ENCODE data around the gene SH3BP4.
A peak's percentile ranks its signal among the peaks of the same experiment; 100 is the strongest.
"Not testable (repeated sequence)": the region's sequence is repeated elsewhere in the genome, so short reads cannot be mapped to it uniquely, and the experiment has no call there.

SH3BP4 gene

DNA sequence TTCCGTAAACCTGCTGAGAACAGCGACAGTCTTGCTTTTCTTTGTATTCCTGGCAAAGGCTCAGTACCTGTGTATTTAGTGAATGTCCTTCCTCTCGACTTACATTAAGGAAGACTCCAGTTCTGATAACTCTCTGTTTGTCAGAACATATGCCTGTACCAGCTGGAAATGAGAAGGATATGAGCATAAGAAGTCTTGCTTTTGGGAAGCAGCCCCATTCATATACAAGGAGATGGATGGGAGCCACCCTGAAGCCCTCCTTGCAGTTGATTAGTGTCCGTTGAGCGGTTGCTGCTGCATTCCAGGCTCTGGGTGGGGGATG, 59.8 kb downstream of the SH3BP4 start:
- DNase-seq (ENCODE audit: low read depth in 1 of 2, low spot score in 1 of 2) = no peak
- no peak for TF ChIP-seq JUND (IDR thresholded peaks at IDR 0.05; ENCODE audit: low read depth)
- in situ Hi-C loops (cut with HindIII; ENCODE audit: low pct_unique_long_range_greater_than_20kb, low sequenced_read_pairs) = no loop called here

DNA sequence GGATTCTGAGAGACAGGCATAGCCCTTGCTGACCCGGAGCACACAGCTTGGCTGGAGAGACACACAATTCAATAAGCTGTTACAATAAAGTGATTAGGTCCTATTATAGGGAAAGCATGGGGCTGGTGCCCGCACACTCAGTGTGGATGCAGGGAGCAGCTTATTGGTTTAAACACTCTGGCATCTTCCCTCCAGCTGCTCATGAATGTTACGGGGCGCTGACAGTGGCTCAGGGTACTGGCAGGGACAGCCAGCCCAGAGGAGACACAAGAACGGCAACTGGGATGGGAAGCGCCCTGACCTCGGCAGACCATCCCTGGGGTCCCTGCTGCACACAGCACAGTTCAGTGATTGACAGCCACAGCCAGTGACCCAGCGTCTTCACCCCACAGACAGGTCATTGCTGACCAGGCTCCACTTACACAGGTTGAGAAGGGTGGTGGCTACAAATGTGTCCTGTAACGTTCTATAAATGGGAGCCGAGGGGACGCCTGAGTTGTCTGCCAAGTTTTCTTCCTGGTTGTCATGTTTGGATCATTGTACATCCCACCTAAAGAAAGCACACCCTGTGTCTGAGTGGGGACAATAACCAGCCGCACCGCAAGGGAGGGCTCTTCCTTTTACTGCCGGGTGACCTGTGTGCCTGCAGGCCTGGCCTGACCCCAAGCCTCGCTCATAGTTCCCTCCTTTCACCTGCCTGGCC, 60.3 kb downstream of the SH3BP4 start:
- no peak for DNase-seq (ENCODE audit: low read depth in 1 of 2, low spot score in 1 of 2)
- in situ Hi-C loops (cut with HindIII; ENCODE audit: low pct_unique_long_range_greater_than_20kb, low sequenced_read_pairs) = no loop called here
- TF ChIP-seq JUND (IDR thresholded peaks at IDR 0.05; ENCODE audit: low read depth) = no peak

DNA sequence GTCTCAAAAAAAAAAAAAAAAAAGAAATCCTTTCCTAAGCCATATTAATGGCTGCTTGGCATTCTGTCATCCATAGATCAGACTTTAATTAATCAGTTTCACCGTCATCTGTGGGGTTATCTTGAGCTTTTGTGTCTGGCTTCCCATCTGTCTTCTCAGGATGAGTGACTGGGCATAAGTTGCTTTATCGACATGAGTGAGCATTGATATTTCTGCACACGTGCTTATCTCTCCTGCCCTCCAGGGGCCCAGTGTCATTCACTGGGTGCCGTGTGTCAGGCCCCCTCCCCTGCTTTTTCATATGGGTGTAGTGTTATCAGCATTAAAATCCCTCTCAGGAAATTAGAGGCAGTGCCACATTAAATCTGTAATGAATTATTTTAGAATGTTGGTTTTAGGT, 65.6 kb downstream of the SH3BP4 start:
- in situ Hi-C loops (cut with HindIII; ENCODE audit: low pct_unique_long_range_greater_than_20kb, low sequenced_read_pairs) = no loop called here
- TF ChIP-seq JUND (IDR thresholded peaks at IDR 0.05; ENCODE audit: low read depth) = no peak
- no peak for DNase-seq (ENCODE audit: low read depth in 1 of 2, low spot score in 1 of 2)

DNA sequence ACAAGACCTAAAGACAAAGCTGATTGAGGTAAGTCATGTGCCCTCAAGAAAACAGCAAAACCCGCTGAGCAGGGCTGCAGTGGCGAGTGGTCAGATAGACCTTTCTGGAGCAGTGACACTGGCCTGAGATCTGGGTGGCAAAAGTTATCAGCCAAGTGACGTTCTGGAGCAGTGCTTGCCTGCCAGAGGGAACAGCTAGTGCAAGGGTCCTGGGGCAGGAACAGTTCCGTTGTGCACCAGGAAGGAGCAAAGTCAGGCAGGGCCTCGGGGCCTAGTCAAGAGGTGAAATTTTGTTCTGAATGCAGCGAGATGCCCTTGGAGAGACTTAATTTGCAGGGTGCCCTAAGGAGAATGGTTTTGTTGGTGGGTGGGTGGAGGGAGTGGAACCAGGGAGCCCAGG, 67.0 kb downstream of the SH3BP4 start:
- in situ Hi-C loops (cut with HindIII; ENCODE audit: low pct_unique_long_range_greater_than_20kb, low sequenced_read_pairs) = no loop called here
- DNase-seq (ENCODE audit: low read depth in 1 of 2, low spot score in 1 of 2) = no peak
- no peak for TF ChIP-seq JUND (IDR thresholded peaks at IDR 0.05; ENCODE audit: low read depth)

DNA sequence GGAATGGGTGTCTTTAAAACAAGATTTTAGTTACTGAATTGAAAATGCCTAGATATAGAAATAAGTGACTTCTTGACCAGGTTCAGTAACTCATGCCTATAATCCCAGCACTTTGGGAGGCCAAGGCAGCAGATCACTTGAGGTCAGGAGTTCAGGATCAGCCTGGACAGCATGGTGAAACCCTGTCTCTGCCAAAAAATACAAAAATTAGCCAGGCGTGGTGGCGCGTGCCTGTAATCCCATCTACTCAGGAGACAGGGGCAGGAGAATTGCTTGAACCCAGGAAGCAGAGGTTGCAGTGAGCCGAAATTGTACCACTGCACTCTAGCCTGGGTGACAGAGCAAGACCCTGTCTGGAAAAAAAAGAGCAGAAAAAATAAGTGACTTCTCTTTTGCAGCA, 68.3 kb downstream of the SH3BP4 start:
- DNase-seq (ENCODE audit: low read depth in 1 of 2, low spot score in 1 of 2); in situ Hi-C loops (cut with HindIII; ENCODE audit: low pct_unique_long_range_greater_than_20kb, low sequenced_read_pairs): not testable (repeated sequence)

DNA sequence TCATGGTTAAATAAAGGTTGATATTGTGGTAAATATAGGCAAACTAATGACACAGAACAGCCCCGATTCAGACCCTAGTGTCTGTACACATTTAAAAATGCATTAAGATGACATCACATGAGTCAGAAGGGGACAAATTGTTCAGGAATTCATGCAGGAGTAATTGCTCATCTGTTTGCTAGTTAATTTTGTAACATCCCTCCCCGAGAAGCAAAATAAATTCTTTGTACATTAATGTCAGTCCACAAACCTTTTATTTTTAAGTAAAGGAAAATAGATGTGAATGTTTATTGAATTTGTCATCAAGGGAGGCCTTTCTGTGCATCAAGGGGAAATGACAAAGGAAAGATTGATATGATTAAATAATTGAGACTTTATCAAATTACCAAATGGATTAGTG, 69.9 kb downstream of the SH3BP4 start:
- in situ Hi-C loops (cut with HindIII; ENCODE audit: low pct_unique_long_range_greater_than_20kb, low sequenced_read_pairs) = no loop called here
- no peak for DNase-seq (ENCODE audit: low read depth in 1 of 2, low spot score in 1 of 2)
- TF ChIP-seq JUND (IDR thresholded peaks at IDR 0.05; ENCODE audit: low read depth) = no peak

DNA sequence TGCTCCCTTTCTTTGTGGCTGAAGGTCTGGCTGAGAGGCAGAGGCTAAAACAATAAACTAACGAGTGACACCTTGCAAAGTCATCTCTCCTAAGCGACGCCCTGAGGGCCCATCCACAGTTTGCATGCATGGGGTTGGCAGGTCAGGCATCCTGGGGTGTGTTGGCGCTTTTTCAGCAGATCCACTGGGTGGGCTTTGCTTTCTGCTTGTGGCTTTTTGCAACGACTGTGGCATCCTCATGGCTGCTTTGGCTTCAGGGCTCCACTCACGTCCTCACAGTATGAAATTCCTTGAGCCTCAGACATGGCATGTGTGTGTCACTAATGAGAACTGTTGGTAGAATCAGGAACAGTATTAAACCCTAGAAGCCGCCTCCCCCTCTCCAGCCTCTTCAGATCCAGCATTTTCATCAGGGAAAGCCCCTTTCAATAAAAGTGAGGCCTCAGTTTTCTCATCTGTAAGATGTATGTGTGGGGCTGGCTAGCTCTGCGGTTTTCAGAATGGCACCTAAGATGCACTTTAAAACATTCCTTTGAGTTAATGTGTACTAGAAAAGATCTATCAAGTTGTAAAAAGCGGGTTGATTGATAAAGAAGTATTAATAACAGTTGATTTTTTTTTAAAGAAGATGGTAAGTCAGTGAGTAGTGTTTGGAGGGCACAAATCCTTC, 72.5 kb downstream of the SH3BP4 start:
- in situ Hi-C loops (cut with HindIII; ENCODE audit: low pct_unique_long_range_greater_than_20kb, low sequenced_read_pairs) = no loop called here
- TF ChIP-seq JUND (IDR thresholded peaks at IDR 0.05; ENCODE audit: low read depth) = no peak

DNA sequence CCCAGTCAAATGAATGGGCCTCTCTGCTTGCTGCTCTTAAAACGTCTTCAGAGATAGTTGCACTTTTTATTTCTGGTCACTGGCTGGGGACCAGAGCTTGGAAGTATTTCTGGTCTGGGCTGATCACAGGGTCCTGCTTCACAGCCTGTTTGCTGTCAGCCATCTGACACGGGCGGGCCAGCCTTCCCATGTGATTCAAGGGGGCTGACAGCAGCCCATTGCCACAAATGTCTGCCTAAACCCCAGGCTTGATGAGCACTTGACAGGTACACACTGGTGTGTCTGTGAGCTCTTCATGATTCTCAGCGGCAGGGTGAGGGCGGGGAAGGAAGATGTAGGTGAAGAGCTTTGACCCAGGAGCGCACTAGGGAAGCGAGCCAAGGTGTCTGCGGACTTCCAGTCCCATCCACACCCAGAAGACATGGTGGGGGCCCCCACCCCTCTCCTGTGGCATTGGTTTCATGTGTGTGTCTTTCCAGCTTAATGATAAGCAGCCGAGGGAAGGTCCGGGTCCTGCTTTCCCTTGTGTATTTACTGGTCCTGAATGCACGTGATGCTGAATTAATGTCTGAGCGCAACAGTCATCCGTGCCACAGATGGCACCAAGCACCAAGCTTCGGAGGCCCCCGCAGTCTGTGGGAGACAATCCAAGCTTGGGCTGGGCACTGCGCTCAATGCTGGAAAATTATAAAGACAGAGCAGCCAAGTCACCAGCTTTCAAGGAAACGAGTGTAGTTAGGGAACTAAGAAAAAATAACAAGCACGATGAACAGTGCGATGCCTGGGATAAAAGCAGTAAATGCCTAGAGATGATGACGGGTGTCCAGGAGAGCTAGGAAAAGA, 73.3 kb downstream of the SH3BP4 start:
- in situ Hi-C loops (cut with HindIII; ENCODE audit: low pct_unique_long_range_greater_than_20kb, low sequenced_read_pairs) = no loop called here
- DNase-seq (ENCODE audit: low read depth in 1 of 2, low spot score in 1 of 2) = no peak
- TF ChIP-seq JUND (IDR thresholded peaks at IDR 0.05; ENCODE audit: low read depth) = no peak

More for the DNA sequence above, 72.5 kb downstream of the SH3BP4 start:
- no peak for DNase-seq (ENCODE audit: low read depth in 1 of 2, low spot score in 1 of 2)

DNA sequence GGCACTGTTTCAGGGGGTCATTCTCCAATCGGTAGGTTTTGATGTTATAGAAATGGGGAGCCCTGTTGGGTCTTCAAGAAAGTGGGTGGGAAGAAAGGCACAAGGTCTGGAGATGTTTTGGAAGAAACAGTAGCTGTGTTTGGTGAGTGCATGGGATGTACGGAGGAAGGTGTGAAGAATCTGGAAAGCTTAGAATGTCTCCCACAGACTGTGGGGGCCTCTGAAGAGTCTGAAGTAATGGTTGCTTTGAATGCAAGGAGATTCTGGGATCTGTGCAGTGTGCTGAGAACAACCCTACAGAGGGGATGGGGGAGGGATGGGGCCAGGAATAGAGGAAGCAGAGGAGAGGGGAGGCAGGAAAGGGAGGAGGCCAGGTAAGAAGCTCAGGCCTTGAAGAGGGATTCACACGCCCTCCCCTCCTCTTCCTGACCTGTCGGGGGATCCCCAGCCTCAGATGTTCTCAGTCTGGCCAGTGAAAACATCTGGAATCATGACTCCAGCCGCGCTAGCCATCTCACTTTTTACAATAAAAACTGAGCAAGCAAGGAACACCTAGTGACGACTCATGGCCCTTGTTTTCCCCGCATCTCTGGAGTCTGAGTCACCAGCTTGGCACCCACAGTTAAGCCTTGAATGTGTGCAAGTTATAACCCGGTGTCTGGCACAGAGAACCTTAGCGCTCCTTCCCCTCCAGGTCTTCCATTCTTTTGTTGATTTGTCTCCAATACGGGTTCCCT, 74.2 kb downstream of the SH3BP4 start:
- in situ Hi-C loops (cut with HindIII; ENCODE audit: low pct_unique_long_range_greater_than_20kb, low sequenced_read_pairs) = no loop called here
- peak in 1 of 2 experiments; percentile 54 for DNase-seq (ENCODE audit: low read depth in 1 of 2, low spot score in 1 of 2)
- no peak for TF ChIP-seq JUND (IDR thresholded peaks at IDR 0.05; ENCODE audit: low read depth)

DNA sequence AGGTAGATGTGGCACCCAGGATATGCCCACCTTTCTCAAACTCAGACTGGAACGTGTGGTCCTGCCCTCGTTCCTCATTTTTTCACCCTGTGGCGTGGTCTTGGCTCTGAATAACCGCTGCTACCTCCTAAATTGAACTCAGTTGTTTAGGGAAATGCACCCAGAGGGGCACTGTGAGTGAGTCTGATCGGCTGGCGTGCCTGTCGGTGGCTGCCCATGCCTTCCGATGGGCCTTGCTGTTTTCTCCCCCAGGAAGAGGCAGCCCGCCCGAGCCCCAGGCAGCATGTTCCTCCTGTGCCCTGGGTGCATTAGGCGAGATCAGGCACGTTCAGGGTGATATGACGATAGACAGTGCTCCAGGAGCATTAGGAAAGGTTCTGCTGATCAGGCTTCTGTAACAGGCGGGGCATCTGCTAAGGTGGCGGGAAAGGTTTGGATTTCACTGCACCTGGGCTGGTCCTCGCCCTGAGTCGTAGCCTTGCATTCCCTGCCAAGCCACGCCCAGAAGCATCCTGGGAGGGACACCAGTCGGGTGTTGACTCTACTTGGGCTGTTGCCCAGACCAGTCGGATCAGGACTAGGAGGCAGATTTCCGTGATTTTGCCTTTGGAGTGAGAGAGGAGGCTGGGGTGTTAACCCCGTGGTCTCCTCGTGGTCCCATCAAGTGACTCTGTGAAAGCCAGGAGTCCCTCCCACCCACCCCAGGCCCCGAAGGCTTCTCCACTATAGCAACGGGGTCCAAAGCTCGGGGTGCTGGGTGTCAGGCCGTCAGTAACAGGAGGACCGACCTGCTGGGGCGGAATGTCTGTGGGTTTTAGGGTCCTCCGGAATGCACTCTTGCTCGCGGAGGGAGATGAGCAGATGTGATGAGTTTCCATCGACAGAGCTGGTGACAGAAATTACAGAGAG, 75.1 kb downstream of the SH3BP4 start:
- in situ Hi-C loops (cut with HindIII; ENCODE audit: low pct_unique_long_range_greater_than_20kb, low sequenced_read_pairs) = no loop called here
- TF ChIP-seq JUND (IDR thresholded peaks at IDR 0.05; ENCODE audit: low read depth) = no peak
- peak; percentile 41 to 91 for DNase-seq (ENCODE audit: low read depth in 1 of 2, low spot score in 1 of 2)

DNA sequence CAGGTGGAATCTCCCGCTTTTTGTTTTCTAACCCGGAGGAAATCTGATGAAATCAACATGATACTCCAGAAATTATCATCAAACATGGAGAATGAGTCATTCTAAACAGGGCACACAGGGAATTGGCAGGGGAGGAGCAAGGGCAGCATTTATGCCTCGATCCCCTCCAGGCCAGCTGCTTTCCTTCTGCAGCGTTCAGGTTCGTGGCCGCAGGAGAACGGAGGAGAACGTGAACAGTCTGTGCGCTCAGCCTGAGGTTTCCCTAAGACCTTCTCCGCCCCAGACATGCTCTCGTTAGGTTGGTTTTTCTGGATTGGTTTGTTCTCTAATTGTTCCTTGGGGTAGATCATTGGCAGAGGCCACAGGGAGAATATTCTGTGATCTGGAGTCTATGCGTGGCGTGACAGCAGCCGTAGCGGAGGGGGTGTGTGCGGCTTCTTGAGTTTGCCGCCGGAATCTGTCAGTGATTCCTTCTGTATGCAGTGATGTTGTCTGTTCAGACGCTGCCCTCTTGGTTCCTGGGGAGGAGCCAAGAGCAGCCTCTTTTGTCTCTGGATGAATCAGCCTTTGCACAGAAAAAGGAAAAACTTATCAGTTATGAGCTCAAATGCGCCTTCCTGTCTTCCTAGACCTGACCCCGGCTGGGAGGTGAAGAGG, 75.9 kb downstream of the SH3BP4 start:
- TF ChIP-seq JUND (IDR thresholded peaks at IDR 0.05; ENCODE audit: low read depth) = no peak
- peak in 1 of 2 experiments; percentile 73 for DNase-seq (ENCODE audit: low read depth in 1 of 2, low spot score in 1 of 2)
- in situ Hi-C loops (cut with HindIII; ENCODE audit: low pct_unique_long_range_greater_than_20kb, low sequenced_read_pairs) = no loop called here
